ENCODE results near the gene CIAO3.

Gene CIAO3

GRCh38 chr16:730666-731509 is 9.9 kb downstream of the CIAO3 start:
- H3K27ac ChIP-seq: no peak overlapping the region
- H4K20me1 ChIP-seq: peaks cover 18 to 80% (median 62%) of the 10 kb centered on the region in 11 experiments; a peak in 21 of 22 replicates
- H3K4me3 ChIP-seq: no peak overlapping the region
- TF ChIP-seq Cebpa-rat (IDR thresholded peaks at IDR 0.05): no peak
- H3K4me1 ChIP-seq: peaks cover 3 to 80% (median 62%) of the 10 kb centered on the region in 10 experiments; a peak in 18 of 20 replicates
- H3K9me3 ChIP-seq (replicated peaks in 1 of 11): no peaks in the 10 kb centered on the region
- H3K9ac ChIP-seq: 0 out of 22 replicates have a peak overlapping the region, but pooled peaks of 1 of the 11 experiments have one; percentile 13
- H3K27me3 ChIP-seq: peaks cover 0 to 8% (median 0%) of the 10 kb centered on the region in 11 experiments; a peak in 7 of 22 replicates
- peak overlapping the region in 6 of 11 experiments; percentile 3 to 41 (median 14); a peak in 4 of 22 replicates for H3K4me2 ChIP-seq
- peaks cover 56 to 70% (median 64%) of the 10 kb centered on the region in 11 experiments for H3K36me3 ChIP-seq

GRCh38 chr16:729768-730665 is 10.8 kb downstream of the CIAO3 start:
- no peak for TF ChIP-seq Cebpa-rat (IDR thresholded peaks at IDR 0.05)
- H3K9ac ChIP-seq: no peak overlapping the region
- H3K4me1 ChIP-seq: peaks cover 8 to 80% (median 62%) of the 10 kb centered on the region in 10 experiments; a peak in 18 of 20 replicates
- 0 out of 22 replicates have a peak overlapping the region, but pooled peaks of 1 of the 11 experiments have one; percentile 13 for H3K4me2 ChIP-seq
- peaks cover 13 to 80% (median 64%) of the 10 kb centered on the region in 11 experiments; a peak in 21 of 22 replicates for H4K20me1 ChIP-seq
- H3K27ac ChIP-seq: no peak overlapping the region
- no peaks in the 10 kb centered on the region for H3K9me3 ChIP-seq (replicated peaks in 1 of 11)
- H3K27me3 ChIP-seq: peaks cover 0 to 17% (median 0%) of the 10 kb centered on the region in 11 experiments; a peak in 7 of 22 replicates
- H3K36me3 ChIP-seq: peaks cover 48 to 61% (median 56%) of the 10 kb centered on the region in 11 experiments
- H3K4me3 ChIP-seq: no peak overlapping the region

- no peaks in the 10 kb centered on the region for H3K9me3 ChIP-seq (replicated peaks in 1 of 11)
- no peak for TF ChIP-seq Cebpa-rat (IDR thresholded peaks at IDR 0.05)
- no peak overlapping the region for H3K27ac ChIP-seq
- peaks cover 8 to 80% (median 63%) of the 10 kb centered on the region in 10 experiments; a peak in 18 of 20 replicates for H3K4me1 ChIP-seq
- H3K9ac ChIP-seq: no peak overlapping the region
- peaks cover 0 to 26% (median 0%) of the 10 kb centered on the region in 11 experiments; a peak in 7 of 22 replicates for H3K27me3 ChIP-seq
- H3K4me3 ChIP-seq: peak overlapping the region in 4 of 10 experiments; percentile 74 to 78 (median 74); a peak in 7 of 20 replicates
- H3K36me3 ChIP-seq: peaks cover 39 to 52% (median 47%) of the 10 kb centered on the region in 11 experiments
- H3K4me2 ChIP-seq: peak overlapping the region; percentile 96 to 100 (median 100); a peak in 21 of 22 replicates
- peaks cover 20 to 80% (median 66%) of the 10 kb centered on the region in 11 experiments; a peak in 21 of 22 replicates for H4K20me1 ChIP-seq
Measured at GRCh38 chr16:728890-729744, 11.7 kb downstream of the CIAO3 start.

GRCh38 chr16:728131-728889 is 12.5 kb downstream of the CIAO3 start:
- no peaks in the 10 kb centered on the region for H3K9me3 ChIP-seq (replicated peaks in 1 of 11)
- peak overlapping the region in 3 of 11 experiments; percentile 77 to 83 (median 80); a peak in 6 of 22 replicates for H3K27ac ChIP-seq
- H3K36me3 ChIP-seq: peaks cover 31 to 44% (median 39%) of the 10 kb centered on the region in 11 experiments
- no peak for TF ChIP-seq Cebpa-rat (IDR thresholded peaks at IDR 0.05)
- H3K4me2 ChIP-seq: peak overlapping the region; percentile 96 to 100 (median 100)
- peak overlapping the region; percentile 67 to 78 (median 73); a peak in 19 of 20 replicates for H3K4me3 ChIP-seq
- peaks cover 0 to 34% (median 0%) of the 10 kb centered on the region in 11 experiments; a peak in 7 of 22 replicates for H3K27me3 ChIP-seq
- H3K4me1 ChIP-seq: peaks cover 11 to 80% (median 67%) of the 10 kb centered on the region in 10 experiments; a peak in 19 of 20 replicates
- H3K9ac ChIP-seq: peak overlapping the region in 10 of 11 experiments; percentile 42 to 84 (median 80); a peak in 15 of 22 replicates
- H4K20me1 ChIP-seq: peaks cover 28 to 80% (median 66%) of the 10 kb centered on the region in 11 experiments; a peak in 21 of 22 replicates

GRCh38 chr16:727291-727977 is 13.4 kb downstream of the CIAO3 start:
- peaks cover 0 to 42% (median 0%) of the 10 kb centered on the region in 11 experiments; a peak in 7 of 22 replicates for H3K27me3 ChIP-seq
- H4K20me1 ChIP-seq: peaks cover 36 to 81% (median 69%) of the 10 kb centered on the region in 11 experiments; a peak in 21 of 22 replicates
- H3K4me2 ChIP-seq: peak overlapping the region; percentile 96 to 100 (median 100)
- no peak for TF ChIP-seq Cebpa-rat (IDR thresholded peaks at IDR 0.05)
- peaks cover 20 to 80% (median 74%) of the 10 kb centered on the region in 10 experiments for H3K4me1 ChIP-seq
- H3K9me3 ChIP-seq (replicated peaks in 1 of 11): no peaks in the 10 kb centered on the region
- peaks cover 22 to 35% (median 30%) of the 10 kb centered on the region in 11 experiments; a peak in 21 of 22 replicates for H3K36me3 ChIP-seq
- peak overlapping the region; percentile 73 to 84 (median 82) for H3K9ac ChIP-seq
- H3K4me3 ChIP-seq: peak overlapping the region; percentile 67 to 78 (median 73)
- H3K27ac ChIP-seq: peak overlapping the region; percentile 58 to 83 (median 74); a peak in 21 of 22 replicates

- Histone ChIP-seq H3K9me3 (replicated peaks in 1 of 11) (no peaks in the 10 kb centered on the region), H3K4me2 (peak within 1 kb of the TSS; percentile 96 to 100 (median 100)), H3K9ac (peak within 1 kb of the TSS; percentile 73 to 84 (median 82)), H3K27me3 (peaks cover 0 to 42% (median 0%) of the 10 kb centered on the region in 11 experiments; a peak in 7 of 22 replicates), H4K20me1 (peaks cover 42 to 82% (median 77%) of the 10 kb centered on the region in 11 experiments; a peak in 21 of 22 replicates), H3K27ac (peak within 1 kb of the TSS; percentile 58 to 83 (median 74); a peak in 21 of 22 replicates), H3K4me3 (peak within 1 kb of the TSS; percentile 67 to 78 (median 73)), H3K36me3 (peaks cover 16 to 27% (median 23%) of the 10 kb centered on the region in 11 experiments; a peak in 20 of 22 replicates), H3K4me1 (peaks cover 26 to 80% (median 75%) of the 10 kb centered on the region in 10 experiments)
- TF ChIP-seq Cebpa-rat (IDR thresholded peaks at IDR 0.05): no peak
Measured at GRCh38 chr16:726438-727290, 14.1 kb downstream of the CIAO3 start, which contains the start of the genes CCDC78 and HAGHL. CCDC78 (minus strand) TSS chr16:726443; CDS start chr16:726367, 76 bp downstream. HAGHL (plus strand) TSS chr16:727106; CDS start chr16:727510, 404 bp downstream.
